HPDE6-E6E7 (cell line): ENCODE measurements around the gene RGMA.
"Not testable (repeated sequence)": the region's sequence is repeated elsewhere in the genome, so short reads cannot be mapped to it uniquely, and the experiment has no call there.

ENCODE experiments used
- DNase-seq: peaks from one replicate; pipeline ENCODE4 v3.0.0; 2011; ENCODE audit warnings: missing footprints; ENCODE audit errors: extremely low spot score

The RGMA gene

GRCh38 chr15:93034512-93034911 is 54.5 kb downstream of the RGMA start:
- DNase-seq: no peak

GRCh38 chr15:93033434-93034045 is 55.5 kb downstream of the RGMA start:
- DNase-seq: no peak

GRCh38 chr15:93032515-93033206 is 56.4 kb downstream of the RGMA start:
- DNase-seq: not testable (repeated sequence)

GRCh38 chr15:93031557-93032384 is 57.2 kb downstream of the RGMA start:
- not testable (repeated sequence) for DNase-seq

GRCh38 chr15:93031103-93031464 is 57.9 kb downstream of the RGMA start:
- no peak for DNase-seq

GRCh38 chr15:93030430-93031102 is 58.4 kb downstream of the RGMA start:
- peak; percentile 77 for DNase-seq

GRCh38 chr15:93029836-93030429 is 59.1 kb downstream of the RGMA start:
- no peak for DNase-seq

- DNase-seq: no peak
Measured at GRCh38 chr15:93029214-93029835, 59.7 kb downstream of the RGMA start.

- DNase-seq: peak; percentile 35
Measured at GRCh38 chr15:93028632-93029213, 60.3 kb downstream of the RGMA start.

GRCh38 chr15:93028111-93028631 is 60.8 kb downstream of the RGMA start:
- DNase-seq: no peak

- no peak for DNase-seq
Measured at GRCh38 chr15:93027413-93027812, 61.6 kb downstream of the RGMA start.

GRCh38 chr15:93026380-93026817 is 62.6 kb downstream of the RGMA start:
- DNase-seq: no peak

- no peak for DNase-seq
Measured at GRCh38 chr15:93025625-93025982, 63.4 kb downstream of the RGMA start.

GRCh38 chr15:93024716-93025624 is 64.0 kb downstream of the RGMA start:
- DNase-seq: no peak

GRCh38 chr15:93024293-93024692 is 64.7 kb downstream of the RGMA start:
- no peak for DNase-seq

- no peak for DNase-seq
Measured at GRCh38 chr15:93020976-93021772, 67.8 kb downstream of the RGMA start.

- no peak for DNase-seq
Measured at GRCh38 chr15:93019971-93020370, 69.0 kb downstream of the RGMA start.

GRCh38 chr15:93019090-93019489 is 69.9 kb downstream of the RGMA start:
- DNase-seq: no peak

GRCh38 chr15:93018574-93018973 is 70.4 kb downstream of the RGMA start:
- no peak for DNase-seq
